Uterus (tissue), 4 donors: ENCODE measurements around the gene DNAH8. TPM values are rescaled to one million over a fixed set of nuclear protein-coding genes. Genes with fewer than 3 reads are reported as not detected.

Experiments
- DNase-seq, 2 donors: peaks; one replicate each; pipeline ENCODE4 v3.0.0-alpha.2; 2019 to 2020
- H3K27ac ChIP-seq, 2 donors: fragments of 200-600 bp; sonication (generic); 1 replicate in 1 of 2; 2 replicates in 1 of 2; pipeline ENCODE4 v1.5.1; 2016 to 2018
- H3K27me3 ChIP-seq, 2 donors: fragments of 200-600 bp; sonication (generic); one replicate each; pipeline ENCODE4 v1.5.1; 2018 to 2019; ENCODE audit warnings: control low read depth in 1 of 2
- H3K36me3 ChIP-seq, 2 donors: fragments of 200-600 bp; sonication (generic); one replicate each; pipeline ENCODE4 v1.5.1; 2019; ENCODE audit warnings: control low read depth in 1 of 2
- H3K4me1 ChIP-seq, 2 donors: fragments of 200-600 bp; sonication (generic); one replicate each; pipeline ENCODE4 v1.5.1; 2018 to 2019; ENCODE audit warnings: control low read depth in 1 of 2
- H3K4me3 ChIP-seq, 2 donors: fragments of 200-600 bp; sonication (generic); 1 replicate in 1 of 2; 2 replicates in 1 of 2; pipeline ENCODE4 v1.5.1; 2018 to 2019; ENCODE audit warnings: mild to moderate bottlenecking in 1 of 2
- H3K9me3 ChIP-seq, 2 donors: fragments of 200-600 bp; sonication (generic); one replicate each; pipeline ENCODE4 v1.5.1; 2019; ENCODE audit warnings: control low read depth in 1 of 2
- CTCF ChIP-seq, 4 experiments: fragments of 200-600 bp in 2 of 4; fragments of 450-650 bp in 2 of 4; sonication (generic) in 2 of 4; IDR thresholded peaks; one replicate each; pipeline ENCODE4 v1.5.1; 2016 to 2019; ENCODE audit warnings: antibody characterized with exemption in 4 of 4, mild to moderate bottlenecking in 2 of 4, moderate library complexity in 1 of 4
- POLR2A ChIP-seq, 2 donors: fragments of 450-650 bp; IDR thresholded peaks; one replicate each; pipeline ENCODE4 v1.6.1; 2016; ENCODE audit warnings: antibody characterized with exemption in 2 of 2, mild to moderate bottlenecking in 1 of 2, moderate library complexity in 1 of 2
- intact Hi-C: fragments of 100-400 bp; cut with DNase I; formaldehyde crosslinking; loops from one replicate; pipeline ENCODE4 v1.15.1; 2023; ENCODE audit warnings: low total_unique reads
- total RNA-seq, 4 donors: library from RNA; depleted of rRNA in 3 of 4; stranded (reverse); fragments of >200 nt in 3 of 4; gene quantifications; one replicate each; pipeline versions ENCODE4 v1.1.0 to v1.2.4, GENCODE V29; 2014 to 2023
- donor health status: DM: yes; HTN: yes; CAD: no.

Gene DNAH8
- total RNA-seq, 4 donors from 2014 or later = 0.03 to 0.69 TPM; not detected in 2

- DNase-seq = no peak
- intact Hi-C loops = no loop called here
- Histone ChIP-seq H3K9me3 (peaks cover 0 to 3% of the 10 kb centered on the region in 2 donors), H3K4me3 (no peak overlapping the region), H3K27ac (no peak overlapping the region), H3K4me1 (no peaks in the 10 kb centered on the region), H3K27me3 (no peaks in the 10 kb centered on the region), H3K36me3 (no peaks in the 10 kb centered on the region)
- TF ChIP-seq CTCF (IDR thresholded peaks at IDR 0.05) (no peak), POLR2A (IDR thresholded peaks at IDR 0.05) (no peak)
Observed at GRCh38 chr6:39003072-39003471, 288.0 kb downstream of the DNAH8 start.

- no peak for DNase-seq
- H3K27ac ChIP-seq = no peak overlapping the region
- no peak for TF ChIP-seq POLR2A (IDR thresholded peaks at IDR 0.05)
- TF ChIP-seq CTCF (IDR thresholded peaks at IDR 0.05) = no peak
- H3K27me3 ChIP-seq = no peaks in the 10 kb centered on the region
- H3K9me3 ChIP-seq = peaks cover 0 to 3% of the 10 kb centered on the region in 2 donors
- intact Hi-C loops = no loop called here
- H3K4me3 ChIP-seq = no peak overlapping the region
- no peaks in the 10 kb centered on the region for H3K4me1 ChIP-seq
- H3K36me3 ChIP-seq = no peaks in the 10 kb centered on the region
Observed at GRCh38 chr6:39003492-39003891, 288.4 kb downstream of the DNAH8 start.

- TF ChIP-seq CTCF (IDR thresholded peaks at IDR 0.05) (no peak), POLR2A (IDR thresholded peaks at IDR 0.05) (no peak)
- Histone ChIP-seq H3K27me3 (no peaks in the 10 kb centered on the region), H3K27ac (no peak overlapping the region), H3K36me3 (no peaks in the 10 kb centered on the region), H3K4me3 (no peak overlapping the region), H3K9me3 (peaks cover 0 to 3% of the 10 kb centered on the region in 2 donors), H3K4me1 (no peaks in the 10 kb centered on the region)
- DNase-seq = no peak
- intact Hi-C loops = no loop called here
Observed at GRCh38 chr6:39004801-39005200, 289.7 kb downstream of the DNAH8 start.

- intact Hi-C loops = no loop called here
- TF ChIP-seq CTCF (IDR thresholded peaks at IDR 0.05) (no peak), POLR2A (IDR thresholded peaks at IDR 0.05) (no peak)
Observed at GRCh38 chr6:39005774-39006173, 290.7 kb downstream of the DNAH8 start.

GRCh38 chr6:39007575-39007974 is 292.5 kb downstream of the DNAH8 start:
- no peak for DNase-seq
- Histone ChIP-seq H3K36me3 (no peaks in the 10 kb centered on the region), H3K9me3 (peaks cover 0 to 3% of the 10 kb centered on the region in 2 donors), H3K4me3 (no peak overlapping the region), H3K27ac (no peak overlapping the region), H3K4me1 (no peaks in the 10 kb centered on the region), H3K27me3 (no peaks in the 10 kb centered on the region)
- intact Hi-C loops = no loop called here
- TF ChIP-seq CTCF (IDR thresholded peaks at IDR 0.05) (no peak), POLR2A (IDR thresholded peaks at IDR 0.05) (no peak)

More at GRCh38 chr6:39005774-39006173, 290.7 kb downstream of the DNAH8 start:
- Histone ChIP-seq H3K36me3 (no peaks in the 10 kb centered on the region), H3K27me3 (no peaks in the 10 kb centered on the region), H3K9me3 (peaks cover 0 to 3% of the 10 kb centered on the region in 2 donors), H3K27ac (no peak overlapping the region), H3K4me1 (no peaks in the 10 kb centered on the region), H3K4me3 (no peak overlapping the region)
- no peak for DNase-seq
